ENCODE results near the gene FGF21. TPM values are rescaled to one million over a fixed set of nuclear protein-coding genes. Genes with fewer than 3 reads are reported as not detected.

Gene FGF21
- polyA plus RNA-seq, 3 donors: not detected

DNA sequence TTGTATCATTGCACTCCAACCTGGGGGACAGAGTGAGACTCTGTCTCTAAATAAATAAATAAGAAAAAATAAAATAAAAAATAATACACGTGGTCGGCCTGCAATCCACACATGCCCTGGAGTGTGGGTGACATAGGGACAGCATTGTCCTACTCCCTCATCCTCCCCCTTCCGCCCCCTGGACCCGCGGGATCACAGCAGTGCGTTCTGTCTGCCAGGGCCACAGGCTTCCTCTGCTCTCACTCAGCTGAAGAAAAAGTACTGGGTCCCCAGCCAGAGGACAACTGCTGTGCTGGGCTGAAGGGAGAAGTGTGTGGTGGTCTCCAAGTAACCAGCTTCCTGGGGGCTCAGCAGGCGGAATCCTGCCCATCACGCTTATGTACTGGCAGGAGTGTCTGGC lies 49.2 kb downstream of the FGF21 start:
- no peak for DNase-seq (ENCODE audit: extremely low read depth in 1 of 11, low read depth in 9 of 11, low spot score in 4 of 11)

DNA sequence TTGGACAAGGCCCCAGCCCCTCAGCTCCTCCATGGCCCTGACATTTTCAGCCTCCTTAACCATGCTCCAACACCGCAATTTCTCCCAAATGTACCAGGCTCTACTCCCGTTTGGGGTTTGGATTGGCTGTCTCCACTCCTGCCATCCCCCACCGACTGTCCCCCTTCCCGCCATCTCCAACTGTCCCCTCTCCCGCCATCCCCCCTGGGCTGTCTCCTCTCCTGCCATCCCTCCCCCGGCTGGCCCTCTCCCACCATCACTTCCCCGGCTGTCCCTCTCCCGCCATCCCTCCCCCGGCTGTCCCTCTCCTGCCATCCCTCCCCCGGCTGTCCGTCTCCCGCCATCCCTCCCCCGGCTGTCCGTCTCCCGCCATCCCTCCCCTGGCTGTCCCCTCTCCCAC lies 50.1 kb downstream of the FGF21 start:
- DNase-seq (ENCODE audit: extremely low read depth in 1 of 11, low read depth in 9 of 11, low spot score in 4 of 11): no peak

DNA sequence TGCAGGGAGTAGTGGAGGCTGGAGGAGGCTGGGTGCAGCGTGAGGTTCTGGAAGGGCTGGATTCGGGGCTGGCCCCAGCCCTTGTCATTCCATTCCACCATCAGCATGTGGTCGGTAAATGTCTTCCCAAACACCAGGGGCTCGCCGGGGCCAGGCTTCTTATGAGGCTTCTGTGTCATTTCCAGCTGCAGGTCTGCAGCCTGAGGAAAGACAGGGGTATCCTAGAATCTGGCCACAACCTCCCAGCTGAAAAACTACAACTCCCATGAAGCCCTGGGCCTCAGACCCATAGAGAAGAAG lies 51.1 kb downstream of the FGF21 start:
- peak in 2 of 11 donors; percentile 52 for DNase-seq (ENCODE audit: extremely low read depth in 1 of 11, low read depth in 9 of 11, low spot score in 4 of 11)

- DNase-seq (ENCODE audit: extremely low read depth in 1 of 11, low read depth in 9 of 11, low spot score in 4 of 11): no peak
Observed at GRCh38 chr19:48806818-48807589, 51.7 kb downstream of the FGF21 start.

DNA sequence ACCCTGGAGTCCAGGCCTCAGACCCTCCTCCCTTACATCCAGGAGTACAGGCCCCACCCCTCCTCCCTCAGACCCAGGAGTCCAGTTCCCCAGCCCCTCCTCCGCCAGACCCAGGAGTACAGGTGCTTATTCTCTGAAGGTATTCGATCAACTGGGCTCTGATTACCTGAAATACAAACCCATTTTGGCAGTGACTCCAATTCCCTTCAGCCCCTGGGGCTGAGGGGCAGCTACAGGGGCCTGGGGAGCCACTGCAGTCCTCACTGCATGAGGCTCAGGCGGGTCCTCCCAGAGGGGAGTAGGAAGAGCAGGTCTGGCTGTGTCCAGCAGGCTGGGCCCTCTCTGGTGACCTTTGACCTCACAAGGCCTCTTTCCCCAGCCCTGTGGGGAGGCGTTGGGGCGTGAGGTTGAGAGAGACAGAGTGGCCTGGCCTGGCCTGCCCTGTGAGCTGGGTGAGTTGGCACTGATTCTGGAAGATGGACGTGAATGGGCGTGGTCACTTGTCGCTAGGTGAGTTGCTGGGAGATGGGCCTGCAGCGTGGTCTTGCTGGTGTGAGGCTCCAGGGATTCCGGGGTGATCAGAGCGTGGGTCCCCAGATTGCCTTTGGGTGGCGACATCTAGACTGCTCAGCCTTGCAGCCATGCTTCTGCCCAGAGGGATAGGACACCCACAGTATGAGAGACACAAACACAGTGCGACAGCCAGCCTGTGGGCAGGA lies 52.4 kb downstream of the FGF21 start:
- no peak for DNase-seq (ENCODE audit: extremely low read depth in 1 of 11, low read depth in 9 of 11, low spot score in 4 of 11)

Other genes starting within 250 kb of the FGF21 start
- 1 to 10 TPM; 1.8 to 3.8 (median 3.6) TPM for gene LMTK3, start 243.7 kb upstream of the FGF21 start, polyA plus RNA-seq (ENCODE audit: insufficient read length in 3 of 3)
- under 1 TPM; 0.28 to 0.62 (median 0.33) TPM for gene SULT2B1, start 203.4 kb upstream of the FGF21 start, polyA plus RNA-seq (ENCODE audit: insufficient read length in 3 of 3)
- gene SPACA4, start 148.8 kb upstream of the FGF21 start, polyA plus RNA-seq (ENCODE audit: insufficient read length in 3 of 3): under 1 TPM in 1 of 3 donors, not detected in 2; 0.26 TPM
- 1 to 10 TPM in 2 of 3 donors, under 1 TPM in 1; 0.88 to 1.2 (median 1.1) TPM for gene FAM83E, start 140.4 kb upstream of the FGF21 start, polyA plus RNA-seq (ENCODE audit: insufficient read length in 3 of 3)
- gene RPL18, start 136.3 kb upstream of the FGF21 start, polyA plus RNA-seq (ENCODE audit: insufficient read length in 3 of 3): 1,000 to 10,000 TPM; 1,072 to 1,401 (median 1,249) TPM
- 10 to 100 TPM; 15.8 to 31.8 (median 30.9) TPM for gene SPHK2, start 136.0 kb upstream of the FGF21 start, polyA plus RNA-seq (ENCODE audit: insufficient read length in 3 of 3)
- 10 to 100 TPM; 11.2 to 15.9 (median 14.3) TPM for gene DBP, start 118.1 kb upstream of the FGF21 start, polyA plus RNA-seq (ENCODE audit: insufficient read length in 3 of 3)
- 10 to 100 TPM; 21.9 to 30.7 (median 29.2) TPM for gene CA11, start 109.3 kb upstream of the FGF21 start, polyA plus RNA-seq (ENCODE audit: insufficient read length in 3 of 3)
- gene NTN5, start 82.5 kb upstream of the FGF21 start, polyA plus RNA-seq (ENCODE audit: insufficient read length in 3 of 3): 1 to 10 TPM in 2 of 3 donors, under 1 TPM in 1; 0.68 to 2.4 (median 1.5) TPM
- gene FUT2, start 59.6 kb upstream of the FGF21 start, polyA plus RNA-seq (ENCODE audit: insufficient read length in 3 of 3): 1 to 10 TPM; 1.7 to 4.4 (median 1.8) TPM
- gene MAMSTR, start 35.8 kb upstream of the FGF21 start, polyA plus RNA-seq (ENCODE audit: insufficient read length in 3 of 3): 1 to 10 TPM; 5.0 to 7.3 (median 6.5) TPM
- 10 to 100 TPM; 12.2 to 19.6 (median 16.6) TPM for gene RASIP1, start 14.9 kb upstream of the FGF21 start, polyA plus RNA-seq (ENCODE audit: insufficient read length in 3 of 3)
- 1 to 10 TPM in 1 of 3 donors, under 1 TPM in 2; 0.23 to 1.2 (median 0.41) TPM for gene IZUMO1, start 8.6 kb upstream of the FGF21 start, polyA plus RNA-seq (ENCODE audit: insufficient read length in 3 of 3)
- 1 to 10 TPM; 3.2 to 4.0 (median 3.3) TPM for gene FUT1, start 2.9 kb upstream of the FGF21 start, polyA plus RNA-seq (ENCODE audit: insufficient read length in 3 of 3)
- gene BCAT2, start 55.5 kb downstream of the FGF21 start, polyA plus RNA-seq (ENCODE audit: insufficient read length in 3 of 3): 10 to 100 TPM; 32.4 to 57.8 (median 44.8) TPM
- gene HSD17B14, start 81.0 kb downstream of the FGF21 start, polyA plus RNA-seq (ENCODE audit: insufficient read length in 3 of 3): 10 to 100 TPM; 23.7 to 37.1 (median 30.1) TPM
- 10 to 100 TPM; 20.6 to 29.6 (median 27.9) TPM for gene PLEKHA4, start 113.1 kb downstream of the FGF21 start, polyA plus RNA-seq (ENCODE audit: insufficient read length in 3 of 3)
- gene PPP1R15A, start 116.9 kb downstream of the FGF21 start, polyA plus RNA-seq (ENCODE audit: insufficient read length in 3 of 3): 10 to 100 TPM; 35.1 to 45.2 (median 37.3) TPM
- 1 to 10 TPM in 2 of 3 donors, under 1 TPM in 1; 0.67 to 1.4 (median 1.3) TPM for gene TULP2, start 143.2 kb downstream of the FGF21 start, polyA plus RNA-seq (ENCODE audit: insufficient read length in 3 of 3)
- 100 to 1,000 TPM; 231 to 319 (median 307) TPM for gene NUCB1, start 144.8 kb downstream of the FGF21 start, polyA plus RNA-seq (ENCODE audit: insufficient read length in 3 of 3)
- 10 to 100 TPM in 1 of 3 donors, 1 to 10 TPM in 2; 6.5 to 10.7 (median 7.0) TPM for gene DHDH, start 178.2 kb downstream of the FGF21 start, polyA plus RNA-seq (ENCODE audit: insufficient read length in 3 of 3)
- gene BAX, start 199.4 kb downstream of the FGF21 start, polyA plus RNA-seq (ENCODE audit: insufficient read length in 3 of 3): 10 to 100 TPM; 64.7 to 84.6 (median 73.4) TPM
- gene FTL, start 209.8 kb downstream of the FGF21 start, polyA plus RNA-seq (ENCODE audit: insufficient read length in 3 of 3): 1,000 to 10,000 TPM; 2,184 to 2,822 (median 2,594) TPM
- gene GYS1, start 237.8 kb downstream of the FGF21 start, polyA plus RNA-seq (ENCODE audit: insufficient read length in 3 of 3): 10 to 100 TPM; 40.6 to 55.4 (median 40.7) TPM
- 100 to 1,000 TPM in 1 of 3 donors, 10 to 100 TPM in 2; 77.9 to 106 (median 88.7) TPM for gene RUVBL2, start 238.4 kb downstream of the FGF21 start, polyA plus RNA-seq (ENCODE audit: insufficient read length in 3 of 3)